Measurements from ENCODE around the gene ETV6.

DNA sequence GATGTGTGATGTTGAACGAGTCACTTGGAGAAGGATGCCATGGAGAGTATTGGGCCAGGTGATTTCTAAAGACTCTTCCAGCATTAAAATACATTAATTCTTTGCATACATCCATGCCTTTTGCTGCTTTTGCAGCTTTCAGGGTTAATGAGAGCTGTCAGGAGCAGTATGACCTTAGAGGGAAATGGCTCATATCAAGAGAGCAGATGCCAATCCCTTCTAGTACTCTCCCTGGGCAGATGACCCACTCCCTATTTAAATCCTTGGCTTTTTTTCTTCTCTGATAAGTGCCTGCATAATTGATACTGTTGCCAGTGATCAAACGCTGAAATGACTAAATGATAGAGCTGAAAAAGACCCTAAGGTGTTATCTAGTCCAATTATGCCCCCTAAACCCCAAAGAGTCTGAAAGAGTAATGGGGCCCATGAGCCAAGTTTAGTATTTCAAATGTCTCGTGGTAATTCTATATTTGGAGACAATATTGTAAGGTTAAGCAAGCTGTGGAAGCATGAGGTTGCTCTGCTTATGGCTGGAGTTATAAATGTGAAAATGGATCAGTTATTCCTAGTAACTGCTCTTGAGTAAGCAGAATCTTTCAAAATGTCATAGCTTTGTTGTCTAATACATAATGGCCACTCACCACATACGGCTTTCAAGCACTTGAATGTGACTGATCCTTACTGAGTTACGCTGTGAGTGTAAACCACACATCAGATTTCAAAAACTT, 137.3 kb downstream of the ETV6 start:
- TF ChIP-seq POLR2AphosphoS5 (IDR thresholded peaks at IDR 0.05) (no peak), POLR2A (IDR thresholded peaks at IDR 0.05) (no peak), EP300 (IDR thresholded peaks at IDR 0.05) (no peak)
- TF ChIP-seq, protein P1, sequence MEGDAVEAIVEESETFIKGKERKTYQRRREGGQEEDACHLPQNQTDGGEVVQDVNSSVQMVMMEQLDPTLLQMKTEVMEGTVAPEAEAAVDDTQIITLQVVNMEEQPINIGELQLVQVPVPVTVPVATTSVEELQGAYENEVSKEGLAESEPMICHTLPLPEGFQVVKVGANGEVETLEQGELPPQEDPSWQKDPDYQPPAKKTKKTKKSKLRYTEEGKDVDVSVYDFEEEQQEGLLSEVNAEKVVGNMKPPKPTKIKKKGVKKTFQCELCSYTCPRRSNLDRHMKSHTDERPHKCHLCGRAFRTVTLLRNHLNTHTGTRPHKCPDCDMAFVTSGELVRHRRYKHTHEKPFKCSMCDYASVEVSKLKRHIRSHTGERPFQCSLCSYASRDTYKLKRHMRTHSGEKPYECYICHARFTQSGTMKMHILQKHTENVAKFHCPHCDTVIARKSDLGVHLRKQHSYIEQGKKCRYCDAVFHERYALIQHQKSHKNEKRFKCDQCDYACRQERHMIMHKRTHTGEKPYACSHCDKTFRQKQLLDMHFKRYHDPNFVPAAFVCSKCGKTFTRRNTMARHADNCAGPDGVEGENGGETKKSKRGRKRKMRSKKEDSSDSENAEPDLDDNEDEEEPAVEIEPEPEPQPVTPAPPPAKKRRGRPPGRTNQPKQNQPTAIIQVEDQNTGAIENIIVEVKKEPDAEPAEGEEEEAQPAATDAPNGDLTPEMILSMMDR (IDR thresholded peaks at IDR 0.05), result no peak

Measured in upper lobe of left lung (tissue), 4 donors.